Fibroblast of mammary gland (primary cell): ENCODE data around the gene RNF220.

Experiments
- DNase-seq: peaks from one replicate; pipeline ENCODE4 v3.0.0-alpha.2; 2010; ENCODE audit warnings: low read depth
- H3K4me3 ChIP-seq: 2 replicates; pipeline ENCODE4 v1.5.1; 2011; ENCODE audit warnings: low read depth, mild to moderate bottlenecking, low read length, moderate library complexity; ENCODE audit not compliant: control insufficient read depth
- CTCF ChIP-seq: conservative IDR thresholded peaks from 2 replicates; pipeline ENCODE4 v1.5.1; 2011; ENCODE audit warnings: low read depth, low read length, inconsistent platforms; ENCODE audit not compliant: control insufficient read depth, insufficient read depth

Gene RNF220

GRCh38 chr1:44405031-44405797 lies at the start of gene RNF220:
Gene RNF220, plus strand, starts transcription at chr1:44405255.
- peak within 1 kb of the TSS; percentile 16 for H3K4me3 ChIP-seq
- peak; percentile 49 for DNase-seq

DNA sequence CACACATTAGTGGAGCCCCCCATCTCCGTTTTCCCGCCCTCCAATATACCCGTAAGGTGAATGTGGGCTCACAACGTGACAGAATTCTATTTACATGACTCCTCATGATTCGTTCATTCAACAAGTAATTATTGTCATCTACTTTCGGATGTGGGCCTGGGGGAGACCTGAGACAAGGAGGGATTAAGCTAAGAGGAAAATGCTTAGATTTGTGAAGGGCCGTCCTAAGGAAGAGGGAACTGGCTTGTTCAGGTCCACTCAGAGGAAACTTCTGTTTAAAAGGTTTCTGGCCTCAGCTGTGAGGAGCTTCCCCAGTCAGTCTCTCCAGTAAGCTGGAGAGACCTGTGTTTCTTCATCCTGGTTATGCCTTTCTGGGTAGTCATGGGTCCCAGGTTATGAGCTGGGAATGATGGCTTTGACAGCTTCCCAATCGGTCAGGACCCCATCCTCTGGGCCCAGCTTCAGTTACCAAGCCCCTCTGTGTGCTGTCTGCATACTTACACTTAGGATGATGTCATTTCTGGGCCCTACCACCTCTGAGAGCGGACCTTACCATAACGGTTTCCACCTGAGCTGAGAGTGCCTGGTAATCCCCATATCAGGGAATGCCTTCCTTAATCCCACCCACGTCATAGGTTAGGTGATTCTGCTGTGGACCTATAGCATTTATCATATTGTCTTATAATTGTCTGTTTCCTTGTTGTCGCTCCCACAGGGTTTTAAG lies 49.3 kb upstream of the RNF220 start:
- H3K4me3 ChIP-seq = peak overlapping the region; percentile 40
- DNase-seq = no peak
- TF ChIP-seq CTCF = no peak

More at GRCh38 chr1:44405031-44405797, at the start of gene RNF220:
- no peak for TF ChIP-seq CTCF

- no peak for DNase-seq
- no peak overlapping the region for H3K4me3 ChIP-seq
- no peak for TF ChIP-seq CTCF
Measured at GRCh38 chr1:44357710-44358109, 47.3 kb upstream of the RNF220 start.

- no peak for DNase-seq
- TF ChIP-seq CTCF = no peak
- H3K4me3 ChIP-seq = no peak overlapping the region
Measured at GRCh38 chr1:44359234-44359935, 45.7 kb upstream of the RNF220 start.

- TF ChIP-seq CTCF = peak; percentile 28
- peak; percentile 12 for DNase-seq
- H3K4me3 ChIP-seq = no peak overlapping the region
Measured at GRCh38 chr1:44361478-44361877, 43.6 kb upstream of the RNF220 start.

GRCh38 chr1:44366371-44366975 lies 38.6 kb upstream of the RNF220 start:
- no peak for DNase-seq
- no peak overlapping the region for H3K4me3 ChIP-seq
- no peak for TF ChIP-seq CTCF
